HG02678 (cell line): ENCODE results near the gene DLX4.

ENCODE experiments used
- ATAC-seq: cut with Tn5 transposase; IDR thresholded peaks from one replicate; pipeline ENCODE4 v1.9.1; 2021; ENCODE audit warnings: mild to moderate bottlenecking, moderate library complexity; ENCODE audit not compliant: unreplicated experiment

The DLX4 gene

DNA sequence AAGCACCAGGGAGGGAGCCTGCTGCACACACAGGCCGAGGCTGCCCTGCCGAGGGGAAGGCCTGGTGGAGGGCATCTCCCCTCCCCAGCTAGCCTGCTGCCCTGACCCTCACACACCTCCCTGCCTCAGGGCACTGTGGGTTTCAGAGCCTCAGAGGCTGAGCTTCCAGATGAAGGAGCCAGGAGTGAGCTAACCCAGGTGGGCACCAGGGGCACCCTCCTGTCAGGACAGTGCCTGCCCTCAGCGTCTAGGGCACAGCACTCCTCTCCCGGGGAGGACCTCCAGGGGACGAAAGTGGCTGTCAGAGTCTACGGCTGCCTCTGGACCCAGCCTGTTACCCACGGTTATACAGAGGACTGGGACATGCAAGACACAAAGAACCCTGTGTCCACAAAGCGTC is 22.8 kb upstream of the DLX4 start:
- no peak for ATAC-seq

DNA sequence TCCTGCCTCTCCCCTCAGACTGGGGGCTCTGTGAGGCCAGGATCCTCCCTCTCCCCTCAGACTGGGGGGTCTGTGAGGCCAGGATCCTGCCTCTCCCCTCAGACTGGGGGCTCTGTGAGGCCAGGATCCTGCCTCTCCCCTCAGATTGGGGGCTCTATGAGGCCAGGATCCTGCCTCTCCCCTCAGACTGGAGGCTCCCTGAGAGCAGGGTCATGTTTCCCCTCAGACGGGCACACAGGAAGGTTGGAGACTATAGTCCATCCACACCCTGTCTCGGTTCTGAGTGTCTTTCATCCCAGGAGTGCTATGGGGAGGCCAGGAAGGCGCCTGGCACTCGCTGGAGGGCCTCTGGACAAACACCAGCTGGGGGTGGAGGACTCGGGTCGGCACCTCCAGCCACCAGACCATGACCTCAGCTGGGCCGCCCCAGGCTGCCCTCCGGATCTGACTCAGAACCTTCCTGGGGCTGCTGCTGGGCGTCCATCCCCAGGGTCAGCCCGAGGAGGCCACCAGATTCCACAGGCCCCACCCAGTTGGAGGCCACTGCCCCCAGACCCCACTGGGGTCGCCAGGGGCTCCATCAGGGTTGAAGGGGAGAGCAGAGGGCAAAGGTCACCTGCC is 21.9 kb upstream of the DLX4 start:
- no peak for ATAC-seq

GRCh38 chr17:49949634-49950033 is 19.4 kb upstream of the DLX4 start:
- no peak for ATAC-seq

GRCh38 chr17:49951362-49952082 is 17.5 kb upstream of the DLX4 start:
- no peak for ATAC-seq

- ATAC-seq = no peak
These were observed 16.6 kb upstream of the DLX4 start for GRCh38 chr17:49952209-49952911.

- no peak for ATAC-seq
These were observed 16.0 kb upstream of the DLX4 start for GRCh38 chr17:49952912-49953497.

DNA sequence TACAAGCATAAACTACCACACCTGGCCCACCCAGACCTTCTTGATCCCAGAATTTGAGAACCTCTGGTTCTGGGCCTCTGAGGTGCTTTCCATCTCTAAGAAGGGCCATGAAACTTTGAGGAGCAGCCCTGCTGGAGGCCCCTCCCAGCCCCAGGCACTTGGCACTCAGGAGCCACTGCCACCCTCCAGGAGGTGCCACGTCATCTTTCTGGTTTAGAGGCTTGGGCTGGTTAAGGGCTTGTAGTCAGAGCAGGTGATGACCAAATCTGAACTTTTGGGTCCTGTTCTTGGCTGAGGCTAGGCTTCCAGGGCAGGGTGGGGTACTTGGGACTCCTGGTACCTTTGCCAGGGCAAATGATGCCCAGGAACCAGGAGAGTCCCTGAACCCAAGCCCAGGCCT is 13.8 kb upstream of the DLX4 start:
- no peak for ATAC-seq

DNA sequence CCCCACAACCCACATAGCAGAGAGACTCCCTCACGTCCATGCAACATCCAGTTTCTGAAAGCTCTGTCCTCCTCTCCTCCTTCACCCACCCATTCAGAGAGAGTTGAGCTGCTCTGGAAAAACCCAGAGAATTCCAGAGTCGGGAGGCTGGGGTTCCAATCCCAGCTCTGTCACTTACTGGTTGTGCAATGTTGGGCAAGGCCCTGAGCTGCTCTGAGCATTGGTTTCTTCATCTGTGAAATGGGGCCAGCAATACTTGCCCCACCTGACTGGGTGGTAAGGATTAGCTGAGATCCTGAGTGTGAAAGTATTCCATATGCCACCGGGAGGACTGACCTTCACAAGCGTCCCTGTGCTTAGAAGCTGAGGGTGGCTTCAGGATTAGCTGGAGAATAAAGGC is 12.2 kb upstream of the DLX4 start:
- no peak for ATAC-seq

- ATAC-seq = no peak
These were observed 11.6 kb upstream of the DLX4 start for GRCh38 chr17:49957350-49957749.

DNA sequence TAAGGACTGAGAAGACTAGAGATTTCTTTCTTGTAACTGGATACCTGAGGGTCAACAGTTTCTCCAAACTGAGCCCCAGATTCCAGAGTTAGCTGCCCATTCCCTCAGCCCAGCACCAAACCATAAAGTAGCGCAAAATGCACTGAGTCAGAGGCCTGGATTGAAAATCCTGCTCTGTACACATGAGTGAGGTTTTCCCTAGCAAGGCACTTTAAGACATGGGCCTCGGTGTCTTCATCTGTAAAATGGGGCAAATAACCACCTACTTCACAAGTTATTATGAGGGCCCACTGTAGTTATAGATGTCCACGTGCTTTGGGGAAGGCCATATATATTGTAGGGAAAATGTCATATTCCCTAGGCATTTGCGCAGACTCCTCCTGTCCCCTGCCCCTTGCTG is 10.3 kb upstream of the DLX4 start:
- no peak for ATAC-seq

DNA sequence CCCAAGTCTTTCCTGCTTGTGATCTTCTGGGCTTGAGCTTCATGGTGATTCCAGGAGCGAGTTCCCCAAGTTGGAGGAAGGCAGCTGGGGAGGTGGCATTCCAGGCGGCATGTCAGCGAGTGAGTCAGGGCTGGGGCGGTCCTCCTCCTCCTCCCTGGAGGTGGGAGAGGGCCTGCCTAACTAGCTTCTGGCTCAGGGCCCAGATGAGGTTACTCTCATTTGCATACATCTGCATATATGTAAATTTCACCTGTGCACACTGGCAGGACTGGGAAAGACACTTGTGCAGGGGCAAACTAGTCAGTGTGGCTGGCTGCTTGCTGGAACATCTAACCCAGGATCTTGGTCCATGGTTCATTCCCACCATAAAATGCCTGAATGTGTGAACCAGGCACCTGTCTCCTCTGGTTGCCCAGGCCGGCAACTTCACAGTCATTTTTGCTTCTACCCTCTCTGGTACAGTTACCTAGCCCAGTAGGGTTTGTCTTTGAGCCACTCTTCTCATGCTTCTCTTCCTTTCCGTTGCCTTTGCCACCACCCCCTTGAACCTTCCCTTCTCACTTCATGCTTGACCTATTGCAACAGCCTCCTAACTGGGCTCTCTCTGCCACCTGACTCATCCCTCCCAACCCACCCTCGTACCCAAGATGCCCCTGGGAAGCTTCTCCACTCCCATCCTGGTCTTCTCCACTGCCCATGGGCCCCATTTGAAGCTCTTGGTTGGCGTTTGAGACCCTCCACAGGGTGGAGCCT is 9.6 kb upstream of the DLX4 start:
- no peak for ATAC-seq

DNA sequence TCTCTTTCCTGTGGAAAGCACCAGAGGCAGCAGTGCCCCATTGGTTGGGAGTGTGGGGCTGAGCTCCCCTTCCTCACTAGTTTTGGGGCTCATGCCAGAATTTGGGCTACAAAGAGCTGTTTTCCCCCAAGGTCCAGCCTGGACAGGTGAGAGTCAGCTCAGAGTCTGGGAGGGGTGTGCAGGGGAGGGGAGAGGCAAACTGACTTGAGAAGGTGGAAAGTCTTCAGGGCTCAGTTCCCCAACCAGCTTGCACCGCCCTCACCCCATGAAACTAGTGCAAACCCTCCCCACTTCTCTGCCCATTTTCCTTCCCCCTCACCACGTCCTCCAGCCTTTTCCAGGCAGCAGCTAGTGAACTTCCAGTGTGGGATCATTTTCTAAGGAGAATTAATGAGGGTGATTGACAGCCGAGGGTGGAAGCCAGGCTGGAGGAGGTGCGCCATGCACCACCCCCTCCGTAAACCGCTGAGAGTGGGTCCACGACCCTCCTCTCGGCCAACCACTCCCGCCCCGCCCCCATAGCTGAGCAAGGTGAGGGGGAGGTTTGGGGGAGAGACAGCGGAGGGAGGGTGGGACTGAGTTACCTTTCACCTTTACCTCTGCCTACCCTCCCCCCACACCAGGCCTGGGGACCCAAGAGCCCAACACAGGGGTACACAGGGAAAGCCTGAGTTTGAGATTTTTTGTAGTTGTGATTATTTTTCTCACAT is 6.2 kb upstream of the DLX4 start:
- no peak for ATAC-seq

DNA sequence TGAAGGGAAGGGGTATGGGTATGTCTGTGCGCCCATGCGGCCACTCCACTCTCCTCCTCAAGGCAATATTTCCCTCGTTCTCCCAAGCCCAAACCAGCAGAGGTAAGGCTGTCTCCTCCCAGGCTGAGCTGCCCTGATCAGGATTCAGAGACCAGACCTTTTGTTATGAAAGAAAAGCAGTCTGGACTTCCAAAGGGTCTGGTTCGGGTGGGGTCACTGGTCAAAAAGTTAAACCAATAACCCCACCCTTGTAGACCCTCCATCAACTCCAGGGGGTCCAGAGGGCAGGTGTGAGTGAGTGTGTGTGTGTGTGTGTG is 5.7 kb upstream of the DLX4 start:
- no peak for ATAC-seq

DNA sequence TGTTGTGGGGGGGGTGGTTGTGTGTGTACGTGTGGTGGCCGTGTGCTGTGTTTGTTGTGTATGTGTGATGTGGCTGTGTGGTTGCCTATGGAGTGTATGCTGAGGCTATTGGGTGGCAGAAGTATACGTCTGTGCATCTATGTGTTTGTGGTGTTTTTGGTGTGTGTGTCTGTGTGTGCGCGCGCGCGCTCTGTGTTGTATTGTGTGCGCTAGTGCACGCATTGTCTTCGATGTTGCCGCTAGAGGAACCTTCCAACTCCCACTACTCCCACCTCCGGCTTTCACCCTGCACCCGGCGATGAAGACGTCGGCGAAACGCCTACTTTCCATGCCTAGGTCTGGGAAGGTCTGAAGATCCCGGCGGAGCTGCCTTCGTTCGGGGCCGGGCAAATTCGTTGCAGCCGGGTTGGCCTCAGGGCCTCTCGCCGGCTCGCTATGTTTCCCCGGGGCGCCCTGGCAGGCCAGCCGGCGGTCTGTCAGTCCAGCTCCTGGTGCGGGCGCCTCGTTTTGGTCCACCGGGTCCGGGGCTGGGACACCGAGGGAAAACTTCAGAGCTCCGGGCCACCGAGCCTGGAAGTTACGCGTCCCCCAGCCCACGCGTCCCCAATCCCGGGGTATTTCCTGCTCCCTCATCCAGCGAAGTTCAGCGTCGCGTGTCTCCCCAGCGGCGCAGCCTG is 5.2 kb upstream of the DLX4 start:
- ATAC-seq = no peak

DNA sequence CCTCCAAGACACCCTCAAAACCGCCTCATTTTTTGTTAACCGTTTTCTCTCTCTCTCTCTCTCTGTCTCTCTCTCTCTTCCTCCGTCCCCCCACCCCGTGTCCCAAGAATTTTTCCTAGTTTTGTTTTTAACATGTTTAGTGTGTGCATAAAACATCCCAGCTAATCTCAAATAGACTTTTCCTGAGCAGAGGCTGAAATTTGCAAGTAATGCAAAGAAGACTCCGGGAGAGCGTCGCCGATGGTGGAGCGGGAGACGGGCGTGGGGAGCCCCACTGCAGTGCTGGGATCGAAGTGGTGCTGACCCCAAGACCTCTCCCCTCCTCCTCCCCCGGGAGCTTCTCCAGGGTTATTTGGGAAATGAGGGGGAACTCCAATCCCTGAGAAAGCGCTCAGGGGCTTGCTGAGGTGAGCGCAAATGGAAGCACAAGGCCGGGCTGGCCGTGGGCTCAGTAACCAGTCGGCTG is 4.7 kb upstream of the DLX4 start:
- no peak for ATAC-seq

DNA sequence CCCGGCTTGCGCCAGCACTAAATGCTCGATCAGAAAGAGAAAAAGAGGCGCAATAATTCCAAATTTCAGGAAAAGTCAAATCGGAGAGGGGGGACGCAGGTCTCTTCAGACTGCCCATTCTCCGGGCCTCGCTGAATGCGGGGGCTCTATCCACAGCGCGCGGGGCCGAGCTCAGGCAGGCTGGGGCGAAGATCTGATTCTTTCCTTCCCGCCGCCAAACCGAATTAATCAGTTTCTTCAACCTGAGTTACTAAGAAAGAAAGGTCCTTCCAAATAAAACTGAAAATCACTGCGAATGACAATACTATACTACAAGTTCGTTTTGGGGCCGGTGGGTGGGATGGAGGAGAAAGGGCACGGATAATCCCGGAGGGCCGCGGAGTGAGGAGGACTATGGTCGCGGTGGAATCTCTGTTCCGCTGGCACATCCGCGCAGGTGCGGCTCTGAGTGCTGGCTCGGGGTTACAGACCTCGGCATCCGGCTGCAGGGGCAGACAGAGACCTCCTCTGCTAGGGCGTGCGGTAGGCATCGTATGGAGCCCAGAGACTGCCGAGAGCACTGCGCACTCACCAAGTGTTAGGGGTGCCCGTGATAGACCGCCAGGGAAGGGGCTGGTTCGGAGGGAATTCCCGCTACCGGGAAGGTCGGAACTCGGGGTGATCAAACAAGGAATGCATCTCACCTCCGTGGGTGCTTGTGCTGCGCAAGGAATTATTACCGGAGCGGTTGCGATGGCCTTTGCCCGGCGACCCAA is 4.0 kb upstream of the DLX4 start:
- ATAC-seq = no peak

- no peak for ATAC-seq
These were observed 3.5 kb upstream of the DLX4 start for GRCh38 chr17:49965524-49965909.

- no peak for ATAC-seq
These were observed 2.2 kb upstream of the DLX4 start for GRCh38 chr17:49966767-49967166.

DNA sequence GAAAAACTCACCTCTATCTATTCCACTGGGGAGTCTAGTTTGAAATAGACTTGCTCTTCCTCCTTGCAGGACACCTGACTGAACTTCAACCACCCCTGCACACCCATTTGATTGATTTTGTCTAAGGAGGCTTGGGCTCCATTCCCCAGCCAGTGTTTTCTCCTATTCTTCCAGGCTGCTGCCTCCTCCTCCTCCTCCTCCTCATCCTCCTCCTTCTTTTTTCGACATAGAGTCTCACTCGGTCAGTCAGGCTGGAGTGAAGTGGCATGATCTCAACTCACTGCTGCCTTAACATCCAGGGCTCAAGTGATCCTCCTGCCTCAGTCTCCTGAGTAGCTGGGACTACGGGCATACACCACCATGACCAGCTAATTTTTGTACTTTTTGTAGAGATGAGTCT is 1.8 kb upstream of the DLX4 start:
- ATAC-seq = no peak
